ENCODE data around the gene PHOSPHO2. TPM values are rescaled to one million over a fixed set of nuclear protein-coding genes. Genes with fewer than 3 reads are reported as not detected.

PHOSPHO2 gene
- polyA plus RNA-seq, 1 donor (not counting 4 experiments of a cell fraction or from before 2014, with no cell fraction given) = 2.9 TPM

GRCh38 chr2:169662744-169663143 is 31.5 kb upstream of the PHOSPHO2 start:
- dilution Hi-C loops (cut with MboI; ENCODE audit: extremely low pct_ligation_motif_present, low sequenced_read_pairs) = no loop called here

GRCh38 chr2:169663247-169663646 is 31.0 kb upstream of the PHOSPHO2 start:
- Histone ChIP-seq H4K20me1 (ENCODE audit: control insufficient read depth, extremely low read depth, insufficient read depth, low read length) (no peaks in the 10 kb centered on the region), H3K9me3 (ENCODE audit: control insufficient read depth, low read depth, low read length) (no peaks in the 10 kb centered on the region), H2AFZ (ENCODE audit: control insufficient read depth, low read length) (no peak overlapping the region), H3K4me3 (ENCODE audit: control insufficient read depth in 2 of 3, extremely low read depth in 1 of 3, insufficient read depth in 2 of 3, low read depth in 1 of 3, low read length in 3 of 3) (no peak overlapping the region), H3K9ac (ENCODE audit: control insufficient read depth, extremely low read depth, insufficient read depth, low read length) (no peak overlapping the region), H3K36me3 (ENCODE audit: control insufficient read depth in 2 of 2, extremely low read depth in 1 of 2, insufficient read depth in 2 of 2, low read length in 2 of 2) (no peaks in the 10 kb centered on the region), H3K27ac (ENCODE audit: control insufficient read depth, insufficient read depth, low read length) (no peak overlapping the region), H3K4me2 (ENCODE audit: control insufficient read depth, extremely low read depth, insufficient read depth, low read depth, low read length) (no peak overlapping the region), H3K4me1 (ENCODE audit: control insufficient read depth, extremely low read depth, insufficient read depth, low read length) (no peaks in the 10 kb centered on the region), H3K27me3 (ENCODE audit: control insufficient read depth, extremely low read depth, insufficient read depth, low read length) (peaks cover 3% of the 10 kb centered on the region), H3K9me1 (ENCODE audit: control insufficient read depth, extremely low read depth, insufficient read depth, low read length) (no peaks in the 10 kb centered on the region), H3K79me2 (ENCODE audit: control insufficient read depth, insufficient read depth, low read length) (no peaks in the 10 kb centered on the region)
- dilution Hi-C loops (cut with MboI; ENCODE audit: extremely low pct_ligation_motif_present, low sequenced_read_pairs) = no loop called here
- FAIRE-seq = no peak
- TF ChIP-seq EZH2 (IDR thresholded peaks at IDR 0.05; ENCODE audit: low read length) (no peak), CTCF (optimal IDR thresholded peaks at IDR 0.05 in 1 of 3, IDR thresholded peaks at IDR 0.05 in 1 of 3, conservative IDR thresholded peaks at IDR 0.05 in 1 of 3; ENCODE audit: extremely low read depth in 1 of 3, insufficient read depth in 2 of 3, low read length in 3 of 3) (no peak)
- no peak for DNase-seq (ENCODE audit: low read depth, low spot score)

More at GRCh38 chr2:169662744-169663143, 31.5 kb upstream of the PHOSPHO2 start:
- TF ChIP-seq EZH2 (IDR thresholded peaks at IDR 0.05; ENCODE audit: low read length) = no peak
- TF ChIP-seq CTCF (optimal IDR thresholded peaks at IDR 0.05 in 1 of 3, IDR thresholded peaks at IDR 0.05 in 1 of 3, conservative IDR thresholded peaks at IDR 0.05 in 1 of 3; ENCODE audit: extremely low read depth in 1 of 3, insufficient read depth in 2 of 3, low read length in 3 of 3) = no peak
- DNase-seq (ENCODE audit: low read depth, low spot score) = no peak
- no peak overlapping the region for H3K4me3 ChIP-seq (ENCODE audit: control insufficient read depth in 2 of 3, extremely low read depth in 1 of 3, insufficient read depth in 2 of 3, low read depth in 1 of 3, low read length in 3 of 3)
- no peak overlapping the region for H3K9ac ChIP-seq (ENCODE audit: control insufficient read depth, extremely low read depth, insufficient read depth, low read length)
- no peak overlapping the region for H2AFZ ChIP-seq (ENCODE audit: control insufficient read depth, low read length)
- H3K4me1 ChIP-seq (ENCODE audit: control insufficient read depth, extremely low read depth, insufficient read depth, low read length) = no peaks in the 10 kb centered on the region
- H4K20me1 ChIP-seq (ENCODE audit: control insufficient read depth, extremely low read depth, insufficient read depth, low read length) = no peaks in the 10 kb centered on the region
- FAIRE-seq = no peak
- no peak overlapping the region for H3K4me2 ChIP-seq (ENCODE audit: control insufficient read depth, extremely low read depth, insufficient read depth, low read depth, low read length)
- no peaks in the 10 kb centered on the region for H3K9me3 ChIP-seq (ENCODE audit: control insufficient read depth, low read depth, low read length)
- H3K79me2 ChIP-seq (ENCODE audit: control insufficient read depth, insufficient read depth, low read length) = no peaks in the 10 kb centered on the region
- H3K27me3 ChIP-seq (ENCODE audit: control insufficient read depth, extremely low read depth, insufficient read depth, low read length) = peaks cover 3% of the 10 kb centered on the region
- no peaks in the 10 kb centered on the region for H3K36me3 ChIP-seq (ENCODE audit: control insufficient read depth in 2 of 2, extremely low read depth in 1 of 2, insufficient read depth in 2 of 2, low read length in 2 of 2)
- no peak overlapping the region for H3K27ac ChIP-seq (ENCODE audit: control insufficient read depth, insufficient read depth, low read length)
- no peaks in the 10 kb centered on the region for H3K9me1 ChIP-seq (ENCODE audit: control insufficient read depth, extremely low read depth, insufficient read depth, low read length)
